SIG-M5 treated with dmso at 0.1 percent for 504 hours (cell line): ENCODE data around the gene PGA4.
"Not testable (repeated sequence)": the region's sequence is repeated elsewhere in the genome, so short reads cannot be mapped to it uniquely, and the experiment has no call there.

Source experiments
- DNase-seq: peaks from one replicate; lab custom pipeline; 2025; ENCODE audit not compliant: unreplicated experiment; lab: John Stamatoyannopoulos, UW

PGA4 gene

GRCh38 chr11:61222047-61222446 lies at the start of gene PGA4:
Gene PGA4, plus strand, starts transcription at chr11:61222347. Its CDS starts 54 bp downstream, at chr11:61222401.
- not testable (repeated sequence) for DNase-seq

DNA sequence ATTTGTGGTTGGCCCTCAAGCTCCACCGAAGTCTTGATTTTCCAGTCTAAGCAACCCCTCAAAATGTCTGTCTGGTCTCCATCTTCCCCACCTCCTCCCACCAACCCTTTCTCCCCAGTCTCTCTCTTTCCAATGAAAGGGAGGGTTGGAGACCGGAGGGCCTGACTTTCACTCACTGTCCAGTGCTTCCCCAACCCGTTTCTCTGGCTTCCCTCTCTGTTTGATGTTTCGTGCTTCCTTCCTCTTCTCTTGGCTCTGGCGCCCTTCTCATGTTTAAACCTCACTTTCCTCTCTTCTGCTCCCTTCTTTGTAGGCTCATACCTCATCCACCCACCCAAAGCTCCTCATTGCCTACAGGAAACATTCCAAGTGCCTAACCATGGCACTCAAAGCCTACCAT lies 49.8 kb upstream of the PGA4 start:
- DNase-seq: no peak

GRCh38 chr11:61172888-61173287 lies 49.3 kb upstream of the PGA4 start:
- no peak for DNase-seq

DNA sequence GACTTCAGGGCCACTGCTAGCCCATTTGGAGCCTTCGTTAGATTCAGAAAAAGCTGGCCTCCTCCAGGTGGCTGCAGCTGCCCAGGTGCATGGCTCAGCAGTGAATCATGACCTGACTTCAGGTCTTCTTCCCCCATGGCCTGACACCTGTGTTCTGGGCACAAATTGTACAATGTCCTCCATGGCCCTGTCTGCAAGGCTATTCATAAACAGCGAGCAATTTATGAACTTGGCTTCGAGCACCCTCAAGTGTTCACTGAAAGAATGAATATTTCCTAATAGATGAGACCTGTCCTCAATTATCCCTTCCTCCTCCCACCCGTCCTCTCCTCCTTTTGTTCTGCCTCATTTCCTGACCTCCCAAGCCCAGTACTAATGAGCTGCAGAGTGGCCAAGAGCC lies 48.7 kb upstream of the PGA4 start:
- DNase-seq: no peak

GRCh38 chr11:61174273-61174672 lies 47.9 kb upstream of the PGA4 start:
- no peak for DNase-seq

DNA sequence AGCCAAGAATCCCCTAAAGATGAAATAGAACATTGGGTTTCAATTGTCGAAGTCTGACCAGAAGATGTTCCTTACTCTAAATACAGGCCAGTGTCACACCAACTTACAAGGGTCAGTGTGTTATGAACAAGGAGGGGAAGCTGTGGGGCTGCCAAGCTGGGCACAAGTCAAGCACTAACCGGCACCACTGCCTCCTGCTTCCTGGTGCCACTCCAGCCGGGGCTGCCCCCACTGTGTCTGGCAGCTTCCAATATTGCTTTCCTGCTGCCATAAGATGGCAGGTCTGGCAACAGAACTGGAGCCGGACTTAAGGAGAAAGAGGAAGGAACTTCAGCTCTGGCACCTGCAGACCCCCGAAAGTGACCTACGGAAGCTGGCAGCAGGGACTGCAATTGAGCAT lies 47.2 kb upstream of the PGA4 start:
- DNase-seq: no peak

DNA sequence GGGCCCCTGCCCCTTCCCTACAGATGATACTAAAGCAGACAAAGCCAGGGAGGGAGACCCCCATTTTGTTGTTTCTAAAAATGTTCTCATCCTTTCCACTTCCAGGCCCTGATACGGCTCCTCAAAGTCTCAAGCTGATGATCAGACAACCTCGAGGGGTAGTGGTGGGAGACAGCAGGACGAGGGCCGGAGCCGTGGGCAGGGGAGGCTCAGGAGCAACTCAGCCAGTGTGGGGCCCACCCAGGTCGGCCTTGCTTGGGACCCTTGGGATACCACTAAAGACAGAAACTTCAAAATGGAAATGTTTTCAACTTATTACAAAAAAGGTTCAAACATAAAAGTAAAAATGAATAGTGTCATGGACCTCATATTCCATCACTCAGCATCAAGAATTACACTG lies 45.7 kb upstream of the PGA4 start:
- no peak for DNase-seq

- DNase-seq: not testable (repeated sequence)
Observed at GRCh38 chr11:61180205-61180604, 41.9 kb upstream of the PGA4 start.

DNA sequence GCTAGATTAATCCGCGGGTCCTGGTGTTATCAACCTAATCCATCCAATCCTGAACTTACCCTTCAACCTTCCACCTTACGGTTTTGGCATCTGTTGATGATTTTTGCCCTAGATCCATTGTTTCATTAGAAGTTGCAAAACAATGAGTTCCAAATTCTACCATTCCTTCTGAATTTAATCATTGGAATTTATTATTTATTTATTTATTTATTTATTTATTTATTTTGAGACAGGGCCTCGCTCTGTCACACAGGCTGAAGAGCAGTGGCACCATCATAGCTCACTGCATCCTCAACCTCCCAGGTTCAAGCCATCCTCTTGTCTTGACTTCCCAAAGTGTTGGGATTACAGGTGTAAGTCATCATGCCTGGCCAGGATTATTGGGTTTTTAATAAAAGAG lies 40.7 kb upstream of the PGA4 start:
- no peak for DNase-seq

- DNase-seq: no peak
Observed at GRCh38 chr11:61183645-61184044, 38.5 kb upstream of the PGA4 start.

DNA sequence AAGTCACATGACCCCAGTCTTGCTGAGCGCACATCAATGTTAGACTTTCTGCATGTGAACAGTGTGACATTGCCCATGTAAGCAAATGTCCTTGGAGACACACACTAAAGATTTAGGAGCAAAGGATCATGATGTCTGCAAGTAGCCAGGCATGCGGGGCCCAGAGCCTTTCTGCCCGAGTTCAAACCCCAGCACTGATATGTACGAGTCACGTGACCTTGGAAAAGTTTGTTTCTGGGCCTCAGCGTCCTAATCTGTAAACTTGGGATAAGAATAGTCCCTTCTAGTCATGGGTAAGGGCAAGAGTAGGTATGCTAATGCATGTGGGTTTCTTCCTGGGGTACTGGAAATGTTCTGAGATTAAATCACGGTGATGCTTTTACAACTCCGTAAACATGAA lies 35.6 kb upstream of the PGA4 start:
- no peak for DNase-seq

GRCh38 chr11:61187505-61188130 lies 34.5 kb upstream of the PGA4 start:
- peak; percentile 49 for DNase-seq

DNA sequence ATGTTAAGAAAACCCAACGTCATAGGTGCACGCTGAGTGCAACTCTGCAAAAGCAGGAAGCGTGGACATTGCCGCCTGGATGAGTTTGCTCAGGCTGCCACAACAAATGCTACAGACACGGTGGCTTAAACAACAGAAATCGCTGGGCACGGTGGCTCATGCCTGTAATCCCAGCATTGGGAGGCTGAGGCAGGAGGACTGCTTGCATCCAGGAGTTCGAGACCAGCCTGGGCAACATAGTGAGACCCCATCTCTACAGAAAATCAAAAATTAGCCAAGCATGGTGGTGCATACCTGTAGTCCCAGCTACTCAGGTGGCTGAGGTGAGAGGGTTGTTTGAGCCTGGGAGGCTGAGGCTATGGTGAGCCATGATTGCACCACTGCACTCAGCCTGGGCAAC lies 32.2 kb upstream of the PGA4 start:
- no peak for DNase-seq

GRCh38 chr11:61193596-61193995 lies 28.6 kb upstream of the PGA4 start:
- no peak for DNase-seq

GRCh38 chr11:61194169-61194671 lies 27.9 kb upstream of the PGA4 start:
- DNase-seq: no peak

GRCh38 chr11:61194981-61195695 lies 27.0 kb upstream of the PGA4 start:
- no peak for DNase-seq

DNA sequence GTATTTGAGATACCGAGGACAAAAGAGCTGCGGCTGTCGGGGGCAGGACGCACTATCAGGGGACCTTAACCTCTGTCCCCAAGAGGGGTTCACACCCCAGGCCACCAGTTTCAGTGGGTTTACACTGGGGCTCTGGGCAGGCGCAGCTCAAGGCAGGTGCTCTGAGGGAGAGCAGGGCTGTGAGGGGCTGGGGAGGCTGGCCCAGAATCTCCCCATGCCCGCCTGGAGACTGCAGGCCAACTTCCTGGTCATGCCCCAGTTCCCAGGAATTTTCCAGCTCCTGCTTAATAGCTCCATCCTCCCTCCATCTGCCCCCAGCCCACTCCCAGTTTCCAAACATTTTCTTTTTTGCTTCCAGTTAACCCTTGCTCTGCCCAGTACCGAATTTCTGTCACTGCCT lies 26.4 kb upstream of the PGA4 start:
- no peak for DNase-seq

- no peak for DNase-seq
Observed at GRCh38 chr11:61198361-61198760, 23.8 kb upstream of the PGA4 start.

- DNase-seq: no peak
Observed at GRCh38 chr11:61198948-61199523, 23.1 kb upstream of the PGA4 start.

DNA sequence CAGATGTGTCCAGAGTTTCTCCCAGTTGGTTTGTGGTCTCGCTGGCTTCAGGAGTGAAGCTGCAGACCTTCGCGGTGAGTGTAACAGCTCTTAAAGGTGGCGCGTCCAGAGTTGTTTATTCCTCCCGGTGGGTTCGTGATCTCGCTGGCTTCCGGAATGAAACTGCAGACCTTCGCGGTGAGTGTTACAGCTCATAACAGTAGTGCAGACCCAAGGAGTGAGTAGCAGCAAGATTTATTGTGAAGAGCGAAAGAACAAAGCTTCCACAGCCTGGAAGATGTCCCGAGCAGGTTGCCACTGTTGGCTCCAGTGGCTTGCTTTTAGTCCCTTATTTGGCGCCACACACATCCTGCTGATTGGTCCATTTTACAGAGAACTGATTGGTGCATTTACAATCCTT lies 20.7 kb upstream of the PGA4 start:
- no peak for DNase-seq

- DNase-seq: not testable (repeated sequence)
Observed at GRCh38 chr11:61202950-61203746, 19.0 kb upstream of the PGA4 start, which contains the start of gene PGA3. Gene PGA3, plus strand, starts transcription at chr11:61203515. Its CDS starts 50 bp downstream, at chr11:61203565.
